GM10248 (cell line): ENCODE results near the gene GRIK2.
"Not testable (repeated sequence)": the region's sequence is repeated elsewhere in the genome, so short reads cannot be mapped to it uniquely, and the experiment has no call there.

Experiments
- CTCF ChIA-PET: fragments of 300-600 bp; sonication (Branson Sonifier 250); formaldehyde crosslinking; extraction: SDS; loops from one replicate; lab custom pipeline; 2021; ENCODE audit warnings: antibody characterized with exemption; lab: Yijun Ruan, JAX
- POLR2A ChIA-PET: fragments of 350-650 bp; sonication (Branson Sonifier 250); formaldehyde crosslinking; extraction: SDS; loops from one replicate; lab custom pipeline; 2020; ENCODE audit warnings: antibody characterized with exemption; lab: Yijun Ruan, JAX
- DNase-seq: peaks from one replicate; pipeline ENCODE4 v3.0.0; 2012; ENCODE audit errors: extremely low spot score
- TF ChIP-seq, protein P1 (sequence below): IDR thresholded peaks from 2 replicates; pipeline ENCODE4 v1.5.1; 2012; ENCODE audit warnings: mild to moderate bottlenecking, low read depth; ENCODE audit errors: extremely low read depth, missing control alignments, control extremely low read depth

Gene GRIK2

DNA sequence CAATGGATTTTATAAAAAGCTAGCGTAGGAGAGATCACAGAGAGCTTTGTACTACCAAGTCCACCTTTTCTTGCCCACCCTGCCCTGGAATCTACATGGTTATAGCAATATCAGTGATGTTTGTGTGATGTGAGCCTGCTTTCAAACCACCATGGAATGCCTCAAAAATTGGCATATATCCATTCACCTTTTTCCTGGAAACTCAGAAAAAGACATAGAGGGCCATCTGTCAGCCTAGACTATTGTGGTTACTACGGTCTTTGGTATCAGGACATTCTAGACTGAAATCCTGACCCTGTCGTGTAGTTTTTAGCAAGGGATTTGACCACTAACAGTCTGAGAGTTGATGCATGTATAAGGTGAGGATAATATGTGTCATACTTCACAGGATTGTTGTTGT, 239.6 kb downstream of the GRIK2 start:
- ChIA-PET POLR2A (no interaction called here), CTCF (interaction anchor here (1.0 kb wide), 1 partner anchor 22 kb away, joined by 4 read pairs; no protein-coding TSS in a partner anchor)
- TF ChIP-seq, protein P1, sequence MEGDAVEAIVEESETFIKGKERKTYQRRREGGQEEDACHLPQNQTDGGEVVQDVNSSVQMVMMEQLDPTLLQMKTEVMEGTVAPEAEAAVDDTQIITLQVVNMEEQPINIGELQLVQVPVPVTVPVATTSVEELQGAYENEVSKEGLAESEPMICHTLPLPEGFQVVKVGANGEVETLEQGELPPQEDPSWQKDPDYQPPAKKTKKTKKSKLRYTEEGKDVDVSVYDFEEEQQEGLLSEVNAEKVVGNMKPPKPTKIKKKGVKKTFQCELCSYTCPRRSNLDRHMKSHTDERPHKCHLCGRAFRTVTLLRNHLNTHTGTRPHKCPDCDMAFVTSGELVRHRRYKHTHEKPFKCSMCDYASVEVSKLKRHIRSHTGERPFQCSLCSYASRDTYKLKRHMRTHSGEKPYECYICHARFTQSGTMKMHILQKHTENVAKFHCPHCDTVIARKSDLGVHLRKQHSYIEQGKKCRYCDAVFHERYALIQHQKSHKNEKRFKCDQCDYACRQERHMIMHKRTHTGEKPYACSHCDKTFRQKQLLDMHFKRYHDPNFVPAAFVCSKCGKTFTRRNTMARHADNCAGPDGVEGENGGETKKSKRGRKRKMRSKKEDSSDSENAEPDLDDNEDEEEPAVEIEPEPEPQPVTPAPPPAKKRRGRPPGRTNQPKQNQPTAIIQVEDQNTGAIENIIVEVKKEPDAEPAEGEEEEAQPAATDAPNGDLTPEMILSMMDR, result no peak
- no peak for DNase-seq

- CTCF ChIA-PET, result interaction anchor here (0.6 kb wide), 1 partner anchor 22 kb away, joined by 3 read pairs; no protein-coding TSS in a partner anchor
- POLR2A ChIA-PET, DNase-seq: not testable (repeated sequence)
These were observed 245.4 kb downstream of the GRIK2 start for GRCh38 chr6:101638865-101639264.

DNA sequence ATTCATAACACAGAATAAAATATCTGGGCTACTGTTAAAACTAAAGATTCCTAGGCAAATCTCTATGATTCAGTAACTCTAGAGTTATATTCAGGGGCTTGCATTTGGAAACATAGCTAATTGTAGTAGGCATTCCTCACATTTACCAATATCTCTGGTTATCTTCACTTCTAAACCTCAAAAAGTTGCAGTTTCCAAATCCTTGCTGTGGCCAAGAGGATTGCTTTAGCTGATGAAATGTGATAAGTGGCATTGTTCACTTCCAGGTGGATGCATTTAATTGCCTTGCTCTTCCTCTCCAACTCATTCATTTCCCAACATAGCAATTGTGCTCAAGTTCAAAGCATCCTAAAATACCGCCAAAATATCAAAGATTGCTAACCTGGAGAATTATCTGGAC, 246.6 kb downstream of the GRIK2 start:
- DNase-seq, result no peak
- POLR2A ChIA-PET, result no interaction called here
- TF ChIP-seq, protein P1, result no peak
- CTCF ChIA-PET, result no interaction called here

DNA sequence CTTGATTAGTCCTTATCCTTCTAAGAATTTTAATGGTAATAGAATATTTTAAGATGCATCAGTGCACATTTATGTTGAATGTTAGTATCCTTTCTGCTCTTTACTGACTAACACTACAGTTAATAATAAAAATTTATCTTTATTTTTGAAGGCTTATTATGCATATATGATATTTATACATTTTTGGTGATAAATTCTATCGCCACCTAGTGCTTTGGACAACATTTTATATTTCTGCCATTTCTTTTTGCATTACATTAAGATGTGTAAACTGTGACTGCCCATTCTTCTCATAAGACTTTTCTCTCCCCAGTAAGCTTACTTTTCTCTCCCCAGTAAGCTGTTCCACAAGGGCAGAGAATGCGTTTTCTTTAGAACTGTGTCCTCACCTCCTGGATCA, 252.3 kb downstream of the GRIK2 start:
- TF ChIP-seq, protein P1, result no peak
- no peak for DNase-seq
- POLR2A ChIA-PET, result no interaction called here
- CTCF ChIA-PET, result no interaction called here

DNA sequence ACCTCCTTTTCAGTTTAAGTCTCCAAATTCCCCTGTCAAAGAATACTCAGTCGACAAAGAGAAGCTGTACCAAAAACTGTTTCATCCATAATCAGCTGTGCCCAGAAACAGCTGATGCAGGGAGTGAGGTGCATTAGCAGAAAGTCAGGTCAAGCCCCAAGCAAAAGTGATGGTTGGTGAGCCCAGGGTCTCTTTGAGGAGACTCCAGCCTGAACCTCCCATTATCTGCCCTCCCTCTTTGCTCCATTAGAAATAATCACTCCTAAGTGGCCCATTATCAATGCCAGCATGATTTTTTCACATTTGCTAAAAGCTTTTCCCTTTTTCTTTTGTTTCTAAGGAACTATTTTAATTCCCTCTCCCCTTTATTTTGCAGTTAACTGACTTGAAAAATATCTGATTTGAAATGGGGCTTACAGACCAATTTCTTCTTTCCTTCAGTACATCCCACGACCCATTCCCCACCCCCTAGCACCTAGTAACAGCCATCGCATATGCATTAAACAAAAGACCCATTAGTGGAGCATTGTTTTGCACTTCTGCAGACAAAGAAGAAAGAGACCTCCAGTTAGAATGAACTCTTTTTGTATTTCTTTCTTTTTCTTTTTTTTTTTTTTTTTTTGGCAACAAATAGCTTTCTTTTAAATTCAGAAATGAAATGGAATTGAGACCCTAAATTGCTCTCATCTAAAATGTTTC, 257.0 kb downstream of the GRIK2 start:
- ChIA-PET CTCF (no interaction called here), POLR2A (no interaction called here)
- TF ChIP-seq, protein P1, result no peak
- DNase-seq, result no peak

GRCh38 chr6:101652079-101652478, 258.6 kb downstream of the GRIK2 start:
- CTCF ChIA-PET, result no interaction called here
- DNase-seq, result no peak
- POLR2A ChIA-PET, result no interaction called here
- TF ChIP-seq, protein P1, result no peak

- TF ChIP-seq, protein P1, result no peak
- POLR2A ChIA-PET, result no interaction called here
- DNase-seq, result no peak
- CTCF ChIA-PET, result interaction anchor here (1.2 kb wide), 1 partner anchor 23 kb away, joined by 4 read pairs; no protein-coding TSS in a partner anchor
These were observed 261.6 kb downstream of the GRIK2 start for GRCh38 chr6:101655109-101655508.
